Right atrium auricular region (tissue), 2 donors: Measurements from ENCODE around the gene ORAI2. TPM values are rescaled to one million over a fixed set of nuclear protein-coding genes. Genes with fewer than 3 reads are reported as not detected.
A peak's percentile ranks its signal among the peaks of the same experiment; 100 is the strongest.
"Not testable (repeated sequence)": the region's sequence is repeated elsewhere in the genome, so short reads cannot be mapped to it uniquely, and the experiment has no call there.

Source experiments
- DNase-seq: peaks from one replicate; pipeline ENCODE4 v3.0.0-alpha.2; 2019; ENCODE audit warnings: low spot score
- H3K27ac ChIP-seq, 2 donors: fragments of 200-600 bp; sonication (generic); 1 replicate in 1 of 2; 2 replicates in 1 of 2; pipeline ENCODE4 v1.5.1; 2016 to 2019
- H3K27me3 ChIP-seq, 2 donors: fragments of 200-600 bp; sonication (generic); one replicate each; pipeline versions ENCODE4 v1.5.1 to v1.6.0; 2017 to 2019
- H3K36me3 ChIP-seq: fragments of 200-600 bp; sonication (generic); one replicate; pipeline ENCODE4 v1.5.1; 2016
- H3K4me1 ChIP-seq, 2 donors: fragments of 200-600 bp; sonication (generic); one replicate each; pipeline versions ENCODE4 v1.5.1 to v1.6.0; 2017 to 2019
- H3K4me3 ChIP-seq, 2 donors: fragments of 200-600 bp; sonication (generic); 1 replicate in 1 of 2; 2 replicates in 1 of 2; pipeline ENCODE4 v1.5.1; 2017 to 2019; ENCODE audit warnings: mild to moderate bottlenecking in 1 of 2, moderate library complexity in 1 of 2
- H3K9me3 ChIP-seq, 2 donors: fragments of 200-600 bp; sonication (generic); one replicate each; pipeline ENCODE4 v1.5.1; 2019
- CTCF ChIP-seq, 2 donors: fragments of 200-600 bp; sonication (generic); IDR thresholded peaks; one replicate each; pipeline ENCODE4 v1.5.1; 2019; ENCODE audit warnings: antibody characterized with exemption in 2 of 2
- total RNA-seq, 2 donors: library from RNA; depleted of rRNA; stranded (reverse); fragments of >200 nt; gene quantifications; one replicate each; pipeline ENCODE4 v1.1.0, GENCODE V29; 2016

ORAI2 gene
- total RNA-seq, 2 donors from 2014 or later = 5.9 to 13.3 TPM

GRCh38 chr7:102403563-102403962 lies 29.8 kb upstream of the ORAI2 start:
- no peak for DNase-seq
- TF ChIP-seq CTCF (IDR thresholded peaks at IDR 0.05) = no peak
- Histone ChIP-seq H3K36me3 (peaks cover 76% of the 10 kb centered on the region), H3K27me3 (no peaks in the 10 kb centered on the region), H3K27ac (no peak overlapping the region), H3K4me1 (no peaks in the 10 kb centered on the region), H3K4me3 (no peak overlapping the region), H3K9me3 (no peaks in the 10 kb centered on the region)

GRCh38 chr7:102404005-102404861 lies 29.1 kb upstream of the ORAI2 start:
- Histone ChIP-seq H3K36me3 (peaks cover 80% of the 10 kb centered on the region), H3K4me3 (no peak overlapping the region), H3K27me3 (no peaks in the 10 kb centered on the region), H3K9me3 (no peaks in the 10 kb centered on the region), H3K27ac (no peak overlapping the region), H3K4me1 (no peaks in the 10 kb centered on the region)
- no peak for DNase-seq
- TF ChIP-seq CTCF (IDR thresholded peaks at IDR 0.05) = peak in 1 of 2 donors; percentile 66

- not testable (repeated sequence) for H3K27me3 ChIP-seq, H3K4me1 ChIP-seq, H3K4me3 ChIP-seq, H3K27ac ChIP-seq, DNase-seq, H3K9me3 ChIP-seq
- peaks cover 80% of the 10 kb centered on the region for H3K36me3 ChIP-seq
These were observed 28.6 kb upstream of the ORAI2 start for GRCh38 chr7:102404862-102405188.

GRCh38 chr7:102407910-102408309 lies 25.5 kb upstream of the ORAI2 start:
- no peak for TF ChIP-seq CTCF (IDR thresholded peaks at IDR 0.05)
- H3K36me3 ChIP-seq = peaks cover 66% of the 10 kb centered on the region
- H3K4me3 ChIP-seq = no peak overlapping the region
- no peaks in the 10 kb centered on the region for H3K27me3 ChIP-seq
- no peaks in the 10 kb centered on the region for H3K9me3 ChIP-seq
- no peak for DNase-seq
- H3K4me1 ChIP-seq = peaks cover 0 to 7% of the 10 kb centered on the region in 2 donors
- H3K27ac ChIP-seq = no peak overlapping the region

- DNase-seq, H3K4me3 ChIP-seq, H3K9me3 ChIP-seq, H3K27ac ChIP-seq, H3K27me3 ChIP-seq, H3K4me1 ChIP-seq: not testable (repeated sequence)
- peaks cover 64% of the 10 kb centered on the region for H3K36me3 ChIP-seq
These were observed 24.8 kb upstream of the ORAI2 start for GRCh38 chr7:102408530-102408929.

GRCh38 chr7:102409340-102409739 lies 24.0 kb upstream of the ORAI2 start:
- Histone ChIP-seq H3K27ac (no peak overlapping the region), H3K4me3 (no peak overlapping the region), H3K36me3 (peaks cover 60% of the 10 kb centered on the region), H3K9me3 (no peaks in the 10 kb centered on the region), H3K4me1 (peaks cover 0 to 9% of the 10 kb centered on the region in 2 donors), H3K27me3 (no peaks in the 10 kb centered on the region)
- no peak for DNase-seq
- TF ChIP-seq CTCF (IDR thresholded peaks at IDR 0.05) = no peak

- Histone ChIP-seq H3K27me3 (no peaks in the 10 kb centered on the region), H3K36me3 (peaks cover 62% of the 10 kb centered on the region), H3K9me3 (no peaks in the 10 kb centered on the region), H3K4me1 (peaks cover 0 to 9% of the 10 kb centered on the region in 2 donors), H3K4me3 (no peak overlapping the region), H3K27ac (no peak overlapping the region)
- DNase-seq = no peak
- TF ChIP-seq CTCF (IDR thresholded peaks at IDR 0.05) = no peak
These were observed 23.3 kb upstream of the ORAI2 start for GRCh38 chr7:102410123-102410522.
